H1 (cell line): ENCODE measurements around the gene MAPK4. TPM values are rescaled to one million over a fixed set of nuclear protein-coding genes. Genes with fewer than 3 reads are reported as not detected.

Experiments used
- CTCF ChIA-PET: fragments of 300-600 bp; sonication (Branson Sonifier 250); formaldehyde crosslinking; loops from one replicate; lab custom pipeline; 2021; ENCODE audit not compliant: partially characterized antibody; lab: Charles Lee
- POLR2A ChIA-PET: fragments of 300-600 bp; sonication (Branson Sonifier 250); formaldehyde crosslinking; loops from one replicate; lab custom pipeline; 2021; ENCODE audit warnings: inconsistent platforms; ENCODE audit not compliant: partially characterized antibody; lab: Charles Lee
- DNase-seq, 2 experiments: peaks; one replicate each; pipeline versions ENCODE4 v3.0.0 to v3.0.0-alpha.2; 2010 to 2022; ENCODE audit warnings: low spot score in 2 of 2, low read depth in 1 of 2, mixed read lengths in 1 of 2
- FAIRE-seq: peaks from 2 replicates; lab custom pipeline; 2011; peaks lifted over from hg19 to GRCh38; lab: Jason Lieb, UNC
- H2AFZ ChIP-seq: 2 replicates; pipeline ENCODE4 v1.8.1; 2012; ENCODE audit warnings: low read length, inconsistent platforms
- H2AK5ac ChIP-seq: 2 replicates; pipeline ENCODE4 v1.6.1; 2013; ENCODE audit warnings: low read depth, low read length
- H2BK120ac ChIP-seq: replicated peaks from 2 replicates; pipeline ENCODE3; 2013; ENCODE audit warnings: low read depth, low read length, inconsistent platforms
- H2BK12ac ChIP-seq: 2 replicates; pipeline ENCODE4 v1.6.1; 2013; ENCODE audit warnings: low read depth, low read length
- H2BK15ac ChIP-seq: 2 replicates; pipeline ENCODE4 v1.6.1; 2013; ENCODE audit warnings: low read length
- H2BK20ac ChIP-seq: 2 replicates; pipeline ENCODE4 v1.6.1; 2013; ENCODE audit warnings: low read length
- H2BK5ac ChIP-seq: 2 replicates; pipeline ENCODE4 v1.6.1; 2013; ENCODE audit warnings: low read depth, low read length
- H3K14ac ChIP-seq: 2 replicates; pipeline ENCODE4 v1.6.1; 2013; ENCODE audit warnings: inconsistent platforms; ENCODE audit not compliant: insufficient read length
- H3K18ac ChIP-seq: 2 replicates; pipeline ENCODE4 v1.6.1; 2013; ENCODE audit warnings: low read length; ENCODE audit errors: extremely low read depth
- H3K23ac ChIP-seq: 2 replicates; pipeline ENCODE4 v1.6.1; 2013; ENCODE audit warnings: inconsistent platforms; ENCODE audit not compliant: insufficient read length
- H3K23me2 ChIP-seq: 2 replicates; pipeline ENCODE4 v1.6.1; 2013; ENCODE audit warnings: low read depth, low read length
- H3K27ac ChIP-seq: 2 replicates; pipeline ENCODE4 v1.6.1; 2011; ENCODE audit warnings: low read depth, low read length, inconsistent platforms
- H3K27me3 ChIP-seq, 4 experiments: replicated peaks in 1 of 4; 1 replicate in 1 of 4; 2 replicates in 3 of 4; pipeline versions ENCODE4 v1.6.1 to v1.8.1; 2011 to 2013; ENCODE audit warnings: low read length in 3 of 4, mild to moderate bottlenecking in 3 of 4, inconsistent platforms in 2 of 4, mixed read lengths in 2 of 4, moderate library complexity in 1 of 4; ENCODE audit not compliant: control insufficient read depth in 3 of 4, insufficient read depth in 3 of 4; ENCODE audit errors: extremely low read depth in 1 of 4
- H3K36me3 ChIP-seq, 4 experiments: 2 replicates each; pipeline versions ENCODE4 v1.6.1 to v1.8.1; 2011 to 2013; ENCODE audit warnings: mild to moderate bottlenecking in 4 of 4, low read length in 3 of 4, moderate library complexity in 2 of 4, control low read depth in 1 of 4, inconsistent platforms in 1 of 4; ENCODE audit not compliant: insufficient read depth in 4 of 4, control insufficient read depth in 2 of 4
- H3K4ac ChIP-seq: replicated peaks from 2 replicates; pipeline ENCODE3; 2013; ENCODE audit warnings: low read length, low read depth, mixed read lengths, inconsistent platforms; ENCODE audit not compliant: insufficient read length
- H3K4me1 ChIP-seq, 4 experiments: replicated peaks in 1 of 4; 1 replicate in 1 of 4; 2 replicates in 3 of 4; pipeline versions ENCODE4 v1.6.1 to v1.8.1; 2011 to 2013; ENCODE audit warnings: low read length in 3 of 4, inconsistent platforms in 2 of 4, mixed read lengths in 1 of 4; ENCODE audit not compliant: insufficient read depth in 4 of 4, control insufficient read depth in 3 of 4
- H3K4me2 ChIP-seq, 2 experiments: 2 replicates each; pipeline versions ENCODE4 v1.6.1 to v1.8.1; 2011 to 2013; ENCODE audit warnings: low read depth in 2 of 2, low read length in 2 of 2, control low read depth in 1 of 2, inconsistent platforms in 1 of 2, mild to moderate bottlenecking in 1 of 2; ENCODE audit not compliant: insufficient read depth in 1 of 2
- H3K4me3 ChIP-seq, 4 experiments: fragments of 200-600, 300-600 bp in 1 of 4; sonication (generic), shearing (Covaris generic), sonication (Bioruptor Twin) in 1 of 4; 2 replicates each; pipeline versions ENCODE4 v1.5.1 to v1.8.1; 2011 to 2016; ENCODE audit warnings: low read length in 4 of 4, low read depth in 3 of 4, control low read depth in 2 of 4, inconsistent platforms in 2 of 4, mild to moderate bottlenecking in 2 of 4, mixed read lengths in 1 of 4, moderate library complexity in 1 of 4; ENCODE audit not compliant: insufficient read depth in 2 of 4; ENCODE audit errors: extremely low read depth in 1 of 4
- H3K56ac ChIP-seq: replicated peaks from 2 replicates; pipeline ENCODE3; 2013; ENCODE audit warnings: low read depth, mild to moderate bottlenecking, mixed read lengths, low read length, inconsistent platforms; ENCODE audit not compliant: insufficient read length
- H3K79me1 ChIP-seq: 2 replicates; pipeline ENCODE4 v1.6.1; 2013; ENCODE audit warnings: low read depth, low read length, control low read depth
- H3K79me2 ChIP-seq, 2 experiments: 2 replicates each; pipeline versions ENCODE4 v1.6.1 to v1.8.1; 2012 to 2013; ENCODE audit warnings: low read length in 2 of 2, mild to moderate bottlenecking in 2 of 2, inconsistent platforms in 1 of 2; ENCODE audit not compliant: insufficient read depth in 2 of 2, control insufficient read depth in 1 of 2
- H3K9ac ChIP-seq, 4 experiments: replicated peaks in 1 of 4; 1 replicate in 1 of 4; 2 replicates in 3 of 4; pipeline versions ENCODE4 v1.6.1 to v1.8.1; 2011 to 2013; ENCODE audit warnings: low read depth in 3 of 4, low read length in 3 of 4, control low read depth in 2 of 4, mild to moderate bottlenecking in 2 of 4, moderate library complexity in 2 of 4, inconsistent platforms in 1 of 4; ENCODE audit errors: extremely low read depth in 1 of 4
- H3K9me3 ChIP-seq, 2 experiments: 2 replicates each; pipeline versions ENCODE4 v1.6.1 to v1.8.1; 2012 to 2013; ENCODE audit warnings: mild to moderate bottlenecking in 2 of 2, moderate library complexity in 2 of 2, control low read depth in 1 of 2, inconsistent platforms in 1 of 2, low read depth in 1 of 2, low read length in 1 of 2, mixed read lengths in 1 of 2; ENCODE audit not compliant: insufficient read depth in 2 of 2
- H4K20me1 ChIP-seq, 2 experiments: replicated peaks in 1 of 2; 2 replicates each; pipeline versions ENCODE3 to v1.8.1; 2011 to 2013; ENCODE audit warnings: inconsistent platforms in 2 of 2, low read length in 2 of 2, mild to moderate bottlenecking in 1 of 2; ENCODE audit not compliant: insufficient read depth in 2 of 2, control insufficient read depth in 1 of 2
- H4K5ac ChIP-seq: 2 replicates; pipeline ENCODE4 v1.6.1; 2013; ENCODE audit warnings: low read length, low read depth, mixed read lengths, inconsistent platforms; ENCODE audit not compliant: insufficient read length
- H4K8ac ChIP-seq: 2 replicates; pipeline ENCODE4 v1.8.0; 2013; ENCODE audit warnings: mild to moderate bottlenecking, moderate library complexity, low read length, inconsistent platforms; ENCODE audit not compliant: insufficient read depth; ENCODE audit errors: extremely low read depth
- H4K91ac ChIP-seq: replicated peaks from 2 replicates; pipeline ENCODE3; 2013; ENCODE audit warnings: low read length, mixed read lengths, inconsistent platforms; ENCODE audit not compliant: insufficient read length
- GABPA ChIP-seq: IDR thresholded peaks from 2 replicates; pipeline ENCODE4 v1.6.1; 2011; ENCODE audit warnings: mild to moderate bottlenecking, low read length, moderate library complexity, borderline replicate concordance; ENCODE audit not compliant: insufficient read depth
- RBBP5 ChIP-seq: IDR thresholded peaks from 2 replicates; pipeline ENCODE4 v1.7.1; 2012; ENCODE audit warnings: low read depth, mild to moderate bottlenecking, inconsistent platforms, low read length, moderate library complexity, borderline replicate concordance
- WGBS, 2 experiments: shearing (Covaris generic) in 1 of 2; methylation state at CpG; one replicate each; pipeline versions ENCODE4 v1.1.6 to v1.1.7; 2013 to 2015; ENCODE audit warnings: low lambda C conversion rate in 2 of 2, mixed read lengths in 2 of 2, inconsistent platforms in 1 of 2, low coverage in 1 of 2, missing lambda C conversion rate in 1 of 2; ENCODE audit not compliant: insufficient replicate concordance in 2 of 2, insufficient coverage in 1 of 2, insufficient read length in 1 of 2; ENCODE audit errors: extremely low coverage in 1 of 2, missing lambda C conversion rate in 1 of 2; 5-methylcytosine and 5-hydroxymethylcytosine counted together
- polyA plus RNA-seq, 7 experiments: library from polyadenylated mRNA; depleted of rRNA in 3 of 7; stranded (reverse) in 5 of 7; unstranded in 2 of 7; fragments of >200 nt in 5 of 7; fragments of 200-250 nt in 2 of 7; gene quantifications; 1 replicate in 5 of 7; 2 replicates in 1 of 7; 4 replicates in 1 of 7; pipeline versions ENCODE4 v1.2.1 to v1.2.3, GENCODE V29; 2011 to 2013; ENCODE audit warnings: missing spikeins in 2 of 7, mixed read lengths in 2 of 7
- total RNA-seq: library from RNA; stranded (reverse); fragmentation: NEBNext Ultra II Directional; extraction: Animal tissue kit (Norgen Biotek cat#: 25700); gene quantifications from 2 replicates; pipeline ENCODE4 v1.2.1, GENCODE V29; 2021

Gene MAPK4
- total and polyA plus RNA-seq, 2 of the 8 experiments (the other 6 are each of a cell fraction or from before 2014, with no cell fraction given), result 3.2 to 3.7 TPM

DNA sequence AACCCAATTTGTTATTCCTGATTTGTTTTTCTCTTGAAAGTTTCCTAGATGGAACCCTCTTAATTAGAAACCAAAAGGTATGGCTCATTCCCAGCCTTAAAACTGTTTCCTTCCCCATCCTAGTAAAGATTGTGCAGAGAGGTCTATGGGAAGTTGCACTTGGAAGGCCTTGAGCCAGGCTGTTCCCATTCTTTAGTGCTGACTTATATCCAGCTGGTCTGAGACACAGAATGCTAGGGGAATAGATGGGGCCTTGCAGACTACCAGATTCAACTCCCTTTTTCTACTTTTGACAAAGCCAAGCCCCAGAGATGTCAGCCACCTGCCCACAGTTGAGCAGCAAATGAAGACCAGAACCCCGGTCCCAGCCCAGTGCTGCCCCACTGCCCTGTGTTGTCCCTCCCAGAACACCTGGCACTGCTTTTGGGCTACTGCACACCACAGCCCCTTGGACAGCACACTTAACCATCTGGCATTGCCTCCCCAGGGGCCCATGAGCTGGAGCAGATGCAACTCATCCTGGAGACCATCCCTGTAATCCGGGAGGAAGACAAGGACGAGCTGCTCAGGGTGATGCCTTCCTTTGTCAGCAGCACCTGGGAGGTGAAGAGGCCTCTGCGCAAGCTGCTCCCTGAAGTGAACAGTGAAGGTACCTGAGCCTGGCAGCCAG lies 161.7 kb downstream of the MAPK4 start:
- no peak for FAIRE-seq
- WGBS, 2 experiments, result 85% methylated on average over 4 of the region's 4 CpGs; no CpG with 5 or more reads in 1 of the 2 experiments
- no peak for DNase-seq

More for the DNA sequence above, 161.7 kb downstream of the MAPK4 start:
- TF ChIP-seq RBBP5 (no peak), GABPA (no peak)
- no peak overlapping the region for H2BK120ac ChIP-seq
- H2BK12ac ChIP-seq, result no peak overlapping the region
- no peaks in the 10 kb centered on the region for H3K79me2 ChIP-seq
- no peak overlapping the region for H2BK15ac ChIP-seq
- no peak overlapping the region for H2BK5ac ChIP-seq
- no peaks in the 10 kb centered on the region for H3K23me2 ChIP-seq
- no peak overlapping the region for H4K91ac ChIP-seq
- H2BK20ac ChIP-seq, result no peak overlapping the region
- no peak overlapping the region for H3K27ac ChIP-seq
- peaks cover 0 to 4% (median 3%) of the 10 kb centered on the region in 4 experiments; a peak in 2 of 7 replicates for H3K4me1 ChIP-seq
- no peak overlapping the region for H3K56ac ChIP-seq
- no peak overlapping the region for H3K18ac ChIP-seq
- POLR2A ChIA-PET, result no interaction called here
- no peak overlapping the region for H3K4me2 ChIP-seq
- no peak overlapping the region for H4K8ac ChIP-seq
- H3K36me3 ChIP-seq, result no peaks in the 10 kb centered on the region
- no peak overlapping the region for H3K14ac ChIP-seq
- no peak overlapping the region for H3K9ac ChIP-seq
- no peak overlapping the region for H4K5ac ChIP-seq
- no peaks in the 10 kb centered on the region for H3K9me3 ChIP-seq
- no peak overlapping the region for H2AK5ac ChIP-seq
- H3K4me3 ChIP-seq, result no peak overlapping the region
- no peak overlapping the region for H2AFZ ChIP-seq
- H4K20me1 ChIP-seq, result no peaks in the 10 kb centered on the region
- no peaks in the 10 kb centered on the region for H3K27me3 ChIP-seq
- no peak overlapping the region for H3K23ac ChIP-seq
- no peak overlapping the region for H3K4ac ChIP-seq
- H3K79me1 ChIP-seq, result no peaks in the 10 kb centered on the region
- CTCF ChIA-PET, result interaction anchor here (0.9 to 3.7 kb wide), 8 partner anchors 11 to 267 kb away, joined by 3 to 20 read pairs (median 4); no protein-coding TSS in a partner anchor
